HG03439 (cell line): ENCODE data around the gene DHFR2.
A peak's percentile ranks its signal among the peaks of the same experiment; 100 is the strongest.
"Not testable (repeated sequence)": the region's sequence is repeated elsewhere in the genome, so short reads cannot be mapped to it uniquely, and the experiment has no call there.

Source experiments
- ATAC-seq: cut with Tn5 transposase; IDR thresholded peaks from one replicate; pipeline ENCODE4 v1.9.1; 2021; ENCODE audit warnings: mild to moderate bottlenecking, moderate library complexity; ENCODE audit not compliant: unreplicated experiment

DHFR2 gene

GRCh38 chr3:94065819-94066480 lies 3.2 kb upstream of the DHFR2 start:
- no peak for ATAC-seq

- no peak for ATAC-seq
Observed at GRCh38 chr3:94065122-94065521, 2.4 kb upstream of the DHFR2 start.

- no peak for ATAC-seq
Observed at GRCh38 chr3:94064243-94064860, 1.6 kb upstream of the DHFR2 start.

GRCh38 chr3:94063496-94064119 lies 892 bp upstream of the DHFR2 start:
- no peak for ATAC-seq

- no peak for ATAC-seq
Observed at GRCh38 chr3:94061297-94061696, 1.4 kb downstream of the DHFR2 start.

GRCh38 chr3:94050546-94050945 lies 12.2 kb downstream of the DHFR2 start:
- ATAC-seq = no peak

GRCh38 chr3:94049267-94049666 lies 13.4 kb downstream of the DHFR2 start:
- ATAC-seq = no peak

- no peak for ATAC-seq
Observed at GRCh38 chr3:94046533-94046932, 16.2 kb downstream of the DHFR2 start.

GRCh38 chr3:94044100-94044936 lies 18.4 kb downstream of the DHFR2 start:
- ATAC-seq = not testable (repeated sequence)

GRCh38 chr3:94043285-94043684 lies 19.4 kb downstream of the DHFR2 start:
- no peak for ATAC-seq

GRCh38 chr3:94036909-94037507 lies 25.7 kb downstream of the DHFR2 start:
- peak; percentile 67 for ATAC-seq

- ATAC-seq = no peak
Observed at GRCh38 chr3:94028093-94028837, 34.5 kb downstream of the DHFR2 start, which contains the start of gene STX19. TSS of gene STX19 (minus strand) at chr3:94028597. CDS start at chr3:94015269, 13,328 bp downstream.

- no peak for ATAC-seq
Observed at GRCh38 chr3:94026623-94027022, 36.1 kb downstream of the DHFR2 start.

GRCh38 chr3:94024385-94024784 lies 38.3 kb downstream of the DHFR2 start:
- ATAC-seq = no peak

- no peak for ATAC-seq
Observed at GRCh38 chr3:94020293-94020692, 42.4 kb downstream of the DHFR2 start.

- no peak for ATAC-seq
Observed at GRCh38 chr3:94019659-94020058, 43.1 kb downstream of the DHFR2 start.

GRCh38 chr3:94015025-94015424 lies 47.7 kb downstream of the DHFR2 start:
- no peak for ATAC-seq

GRCh38 chr3:94012185-94012584 lies 50.5 kb downstream of the DHFR2 start:
- ATAC-seq = no peak

GRCh38 chr3:94011233-94011711 lies 51.4 kb downstream of the DHFR2 start:
- ATAC-seq = no peak

GRCh38 chr3:94009608-94010007 lies 53.1 kb downstream of the DHFR2 start:
- ATAC-seq = no peak
